ENCODE results near the gene UHMK1. TPM values are rescaled to one million over a fixed set of nuclear protein-coding genes. Genes with fewer than 3 reads are reported as not detected.

Gene UHMK1
- total RNA-seq, 1 donor from 2014 or later, result 27.5 TPM

DNA sequence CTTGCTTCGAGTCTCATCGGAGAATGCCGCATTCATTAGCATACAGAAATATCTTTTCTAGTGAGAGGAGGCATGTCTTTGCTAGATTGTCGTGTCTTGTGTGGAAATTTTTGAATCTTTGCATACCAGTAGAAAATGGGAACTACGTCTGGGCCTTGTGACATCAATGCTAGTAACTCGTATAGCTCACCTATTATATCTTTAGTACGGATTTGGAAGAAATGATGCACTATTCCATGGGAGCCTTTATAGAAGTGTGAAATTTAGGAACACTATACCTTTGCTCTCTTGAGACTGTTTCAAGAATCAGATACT lies 835 bp downstream of the UHMK1 start:
- intact Hi-C loops (cut with DNase I), result no loop called here
- peaks cover 0 to 26% of the 10 kb centered on the region in 2 donors for H3K36me3 ChIP-seq

GRCh38 chr1:162500805-162501204 lies 3.2 kb downstream of the UHMK1 start:
- Histone ChIP-seq H3K27ac (no peak overlapping the region), H3K4me3 (no peak overlapping the region), H3K4me1 (peaks cover 35% of the 10 kb centered on the region), H3K9me3 (no peaks in the 10 kb centered on the region), H3K36me3 (peaks cover 0 to 42% of the 10 kb centered on the region in 2 donors), H3K27me3 (no peaks in the 10 kb centered on the region)
- TF ChIP-seq CTCF (IDR thresholded peaks at IDR 0.05) (no peak), POLR2AphosphoS5 (IDR thresholded peaks at IDR 0.05; ENCODE audit: insufficient read depth in 1 of 2, low read depth in 1 of 2) (no peak), POLR2A (IDR thresholded peaks at IDR 0.05) (no peak)
- intact Hi-C loops (cut with DNase I), result no loop called here
- DNase-seq (ENCODE audit: extremely low spot score in 2 of 2), result no peak

More for the DNA sequence above, 835 bp downstream of the UHMK1 start:
- Histone ChIP-seq H3K27me3 (no peaks in the 10 kb centered on the region), H3K9me3 (no peaks in the 10 kb centered on the region), H3K27ac (peak overlapping the region; percentile 94), H3K4me3 (peak overlapping the region; percentile 70 to 95), H3K4me1 (peaks cover 35% of the 10 kb centered on the region)
- DNase-seq (ENCODE audit: extremely low spot score in 2 of 2), result no peak
- TF ChIP-seq POLR2A (IDR thresholded peaks at IDR 0.05), result no peak
- no peak for TF ChIP-seq CTCF (IDR thresholded peaks at IDR 0.05)
- TF ChIP-seq POLR2AphosphoS5 (IDR thresholded peaks at IDR 0.05; ENCODE audit: insufficient read depth in 1 of 2, low read depth in 1 of 2), result no peak

- Histone ChIP-seq H3K4me1 (peaks cover 32% of the 10 kb centered on the region), H3K27ac (no peak overlapping the region), H3K36me3 (peaks cover 0 to 51% of the 10 kb centered on the region in 2 donors), H3K9me3 (no peaks in the 10 kb centered on the region), H3K4me3 (no peak overlapping the region), H3K27me3 (no peaks in the 10 kb centered on the region)
- TF ChIP-seq POLR2AphosphoS5 (IDR thresholded peaks at IDR 0.05; ENCODE audit: insufficient read depth in 1 of 2, low read depth in 1 of 2) (no peak), CTCF (IDR thresholded peaks at IDR 0.05) (no peak), POLR2A (IDR thresholded peaks at IDR 0.05) (no peak)
- intact Hi-C loops (cut with DNase I), result no loop called here
- DNase-seq (ENCODE audit: extremely low spot score in 2 of 2), result no peak
These were observed 4.5 kb downstream of the UHMK1 start for GRCh38 chr1:162502077-162502476.

DNA sequence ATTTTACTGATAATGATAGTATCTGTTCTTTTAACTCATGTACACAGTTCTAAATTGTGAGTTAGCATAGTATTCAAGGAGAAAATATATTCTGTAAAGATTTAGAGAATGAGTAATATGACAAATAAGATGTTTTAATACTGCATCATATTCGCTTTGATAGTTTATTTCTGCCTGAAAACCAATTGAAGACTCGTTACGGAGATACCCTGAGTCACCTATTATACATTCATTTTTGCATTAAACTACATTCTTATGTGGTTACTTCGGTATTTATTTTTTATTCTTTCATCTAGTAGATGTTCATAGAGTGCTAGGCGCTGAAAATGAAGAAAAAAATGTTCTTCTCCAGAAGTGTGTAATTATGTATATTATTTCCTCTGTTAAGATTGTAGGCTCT lies 5.3 kb downstream of the UHMK1 start:
- DNase-seq (ENCODE audit: extremely low spot score in 2 of 2), result no peak
- TF ChIP-seq POLR2AphosphoS5 (IDR thresholded peaks at IDR 0.05; ENCODE audit: insufficient read depth in 1 of 2, low read depth in 1 of 2) (no peak), POLR2A (IDR thresholded peaks at IDR 0.05) (no peak), CTCF (IDR thresholded peaks at IDR 0.05) (no peak)
- no peaks in the 10 kb centered on the region for H3K9me3 ChIP-seq
- peaks cover 0 to 53% of the 10 kb centered on the region in 2 donors for H3K36me3 ChIP-seq
- H3K27ac ChIP-seq, result no peak overlapping the region
- H3K4me1 ChIP-seq, result peaks cover 29% of the 10 kb centered on the region
- no peak overlapping the region for H3K4me3 ChIP-seq
- no peaks in the 10 kb centered on the region for H3K27me3 ChIP-seq
- intact Hi-C loops (cut with DNase I), result no loop called here

GRCh38 chr1:162527314-162527713 lies 29.7 kb downstream of the UHMK1 start:
- no peak overlapping the region for H3K27ac ChIP-seq

More at GRCh38 chr1:162527314-162527713, 29.7 kb downstream of the UHMK1 start:
- no peak for DNase-seq (ENCODE audit: extremely low spot score in 2 of 2)
- H3K4me1 ChIP-seq, result no peaks in the 10 kb centered on the region
- no peaks in the 10 kb centered on the region for H3K27me3 ChIP-seq
- no peak for TF ChIP-seq POLR2AphosphoS5 (IDR thresholded peaks at IDR 0.05; ENCODE audit: insufficient read depth in 1 of 2, low read depth in 1 of 2)
- TF ChIP-seq POLR2A (IDR thresholded peaks at IDR 0.05), result no peak
- no peak for TF ChIP-seq CTCF (IDR thresholded peaks at IDR 0.05)
- intact Hi-C loops (cut with DNase I), result no loop called here
- H3K36me3 ChIP-seq, result peaks cover 0 to 19% of the 10 kb centered on the region in 2 donors
- H3K4me3 ChIP-seq, result no peak overlapping the region
- H3K9me3 ChIP-seq, result no peaks in the 10 kb centered on the region
